Transverse colon (tissue), 4 donors: ENCODE data around the gene PRSS27. TPM values are rescaled to one million over a fixed set of nuclear protein-coding genes. Genes with fewer than 3 reads are reported as not detected.
"Not testable (repeated sequence)": the region's sequence is repeated elsewhere in the genome, so short reads cannot be mapped to it uniquely, and the experiment has no call there.

Source experiments
- DNase-seq: peaks from one replicate; pipeline ENCODE4 v3.0.0-alpha.2; 2019
- H3K27ac ChIP-seq, 4 donors: fragments of 200-600 bp; sonication (generic); 2 replicates each; pipeline ENCODE4 v1.5.1; 2016 to 2018; ENCODE audit warnings: inconsistent platforms in 4 of 4
- H3K27me3 ChIP-seq: fragments of 200-600 bp; sonication (generic); 2 replicates; pipeline ENCODE4 v1.5.1; 2017; ENCODE audit warnings: inconsistent platforms
- H3K36me3 ChIP-seq, 4 donors: fragments of 200-600 bp; sonication (generic); 2 replicates each; pipeline ENCODE4 v1.5.1; 2017 to 2019; ENCODE audit warnings: inconsistent platforms in 4 of 4
- H3K4me1 ChIP-seq, 4 donors: fragments of 200-600 bp; sonication (generic); 2 replicates each; pipeline ENCODE4 v1.5.1; 2017 to 2020; ENCODE audit warnings: inconsistent platforms in 4 of 4
- H3K4me3 ChIP-seq, 4 donors: fragments of 200-600 bp; sonication (generic); 1 replicate in 1 of 4; 2 replicates in 3 of 4; pipeline versions ENCODE4 v1.5.1 to v1.6.1; 2017 to 2019; ENCODE audit warnings: inconsistent platforms in 4 of 4
- H3K9me3 ChIP-seq, 2 donors: fragments of 200-600 bp; sonication (generic); 2 replicates each; pipeline ENCODE4 v1.5.1; 2017 to 2019; ENCODE audit warnings: inconsistent platforms in 2 of 2
- CTCF ChIP-seq, 5 experiments: fragments of 200-600 bp in 3 of 5; fragments of 450-650 bp in 2 of 5; sonication (generic) in 3 of 5; IDR thresholded peaks; 1 replicate in 2 of 5; 2 replicates in 3 of 5; pipeline ENCODE4 v1.5.1; 2016 to 2017; ENCODE audit warnings: antibody characterized with exemption in 5 of 5, inconsistent platforms in 3 of 5, mild to moderate bottlenecking in 2 of 5, moderate library complexity in 1 of 5
- EP300 ChIP-seq: sonication (generic); formaldehyde crosslinking; IDR thresholded peaks from one replicate; pipeline ENCODE4 v1.6.1; 2017; ENCODE audit warnings: antibody characterized with exemption, low read depth
- POLR2A ChIP-seq: fragments of 450-650 bp; IDR thresholded peaks from one replicate; pipeline ENCODE4 v1.6.1; 2016; ENCODE audit warnings: antibody characterized with exemption, mild to moderate bottlenecking, moderate library complexity
- POLR2AphosphoS5 ChIP-seq, 3 donors: sonication (generic); formaldehyde crosslinking; IDR thresholded peaks; one replicate each; pipeline ENCODE4 v1.6.1; 2016; ENCODE audit warnings: antibody characterized with exemption in 3 of 3
- WGBS, 2 donors: methylation state at CpG; one replicate each; pipeline ENCODE4 v1.1.5; 2018; ENCODE audit warnings: low coverage in 1 of 2; 5-methylcytosine and 5-hydroxymethylcytosine counted together
- in situ Hi-C, 4 donors: fragments of 200-750 bp; cut with MboI; loops; one replicate each; pipeline versions ENCODE4 v1.15.0 to v1.15.1; 2017; ENCODE audit warnings: low sequenced_read_pairs in 3 of 4, low pct_ligation_motif_present in 1 of 4, low pct_unique_long_range_greater_than_20kb in 1 of 4
- intact Hi-C: fragments of 100-400 bp; cut with DNase I; formaldehyde crosslinking; loops from one replicate; pipeline ENCODE4 v1.15.1; 2023; ENCODE audit warnings: low total_unique reads
- total RNA-seq, 4 donors: library from RNA; depleted of rRNA; stranded (reverse); fragments of >200 nt; gene quantifications; one replicate each; pipeline ENCODE4 v1.1.0, GENCODE V29; 2016

The PRSS27 gene
- total RNA-seq, 4 donors from 2014 or later, result 1.3 TPM; not detected in 3

DNA sequence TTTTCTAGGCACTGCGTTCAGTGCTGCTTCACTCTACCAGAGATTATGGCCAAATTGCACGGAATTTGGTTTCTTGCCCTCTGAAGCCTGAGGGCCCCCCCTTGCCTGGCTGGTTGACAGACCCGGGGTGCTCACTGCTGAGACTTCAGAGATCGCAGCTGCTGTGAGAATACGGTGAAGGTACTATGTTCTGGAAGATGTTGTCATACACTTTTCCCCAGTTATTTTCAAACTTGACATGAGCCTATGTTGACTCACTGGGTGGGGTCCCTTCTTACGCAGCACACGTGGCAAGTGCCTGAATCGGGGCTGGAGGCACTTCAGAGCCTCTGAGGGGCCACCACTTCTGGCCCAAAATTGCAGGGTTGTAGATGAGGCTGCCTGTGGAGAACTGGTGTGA, 39.7 kb downstream of the PRSS27 start:
- in situ Hi-C loops, H3K36me3 ChIP-seq, intact Hi-C loops, H3K27me3 ChIP-seq, H3K9me3 ChIP-seq: not testable (repeated sequence)
- H3K27ac ChIP-seq, result peak overlapping the region; percentile 90 to 96 (median 92)
- peak; percentile 39 for DNase-seq
- WGBS, 2 donors, result 70% methylated on average over 8 of the region's 8 CpGs; no CpG with 5 or more reads in 1 of the 2 donors
- H3K4me1 ChIP-seq, result peaks cover 9 to 27% (median 20%) of the 10 kb centered on the region in 4 donors
- peak overlapping the region in 1 of 4 donors; percentile 9 for H3K4me3 ChIP-seq
- peak in 1 of 3 donors; percentile 30 for TF ChIP-seq POLR2AphosphoS5 (IDR thresholded peaks at IDR 0.05)

DNA sequence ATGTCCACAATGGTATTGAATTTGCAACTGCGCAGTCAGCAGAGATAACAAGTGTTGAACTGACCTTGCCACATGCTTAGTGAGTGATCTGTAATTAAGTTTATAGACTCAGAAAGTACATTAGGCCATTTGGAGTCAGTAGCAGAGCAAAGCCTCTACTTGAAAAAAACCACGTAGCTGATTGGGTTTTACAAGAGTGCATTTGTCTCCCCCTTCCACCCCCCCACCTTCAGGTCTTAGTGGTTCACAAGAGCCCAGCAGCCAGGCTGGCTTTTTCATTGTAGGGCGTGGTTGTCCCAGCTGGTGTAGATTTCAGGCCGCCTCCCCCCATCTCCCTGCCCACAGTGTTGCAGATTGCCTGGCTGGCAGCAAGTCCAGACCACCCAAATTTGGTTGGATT, 40.1 kb downstream of the PRSS27 start:
- in situ Hi-C loops, intact Hi-C loops: not testable (repeated sequence)

GRCh38 chr16:2678206-2678965, 41.6 kb downstream of the PRSS27 start:
- WGBS, 2 donors, result 92 to 96% methylated on average over 5 to 7 of the region's 23 CpGs
- DNase-seq, H3K27ac ChIP-seq, H3K36me3 ChIP-seq, intact Hi-C loops, H3K9me3 ChIP-seq, in situ Hi-C loops, H3K27me3 ChIP-seq, H3K4me3 ChIP-seq: not testable (repeated sequence)
- H3K4me1 ChIP-seq, result peaks cover 9 to 36% (median 29%) of the 10 kb centered on the region in 4 donors

More for the DNA sequence above, 40.1 kb downstream of the PRSS27 start:
- H3K27ac ChIP-seq, result peak overlapping the region; percentile 90 to 96 (median 92)
- H3K4me1 ChIP-seq, result peaks cover 9 to 31% (median 20%) of the 10 kb centered on the region in 4 donors
- 56 to 80% methylated on average over 1 to 4 of the region's 4 CpGs for WGBS, 2 donors
- H3K36me3 ChIP-seq, H3K27me3 ChIP-seq, H3K9me3 ChIP-seq: not testable (repeated sequence)
- TF ChIP-seq POLR2A, result peak; percentile 2
- peak; percentile 59 for DNase-seq
- peak overlapping the region in 1 of 4 donors; percentile 9 for H3K4me3 ChIP-seq

DNA sequence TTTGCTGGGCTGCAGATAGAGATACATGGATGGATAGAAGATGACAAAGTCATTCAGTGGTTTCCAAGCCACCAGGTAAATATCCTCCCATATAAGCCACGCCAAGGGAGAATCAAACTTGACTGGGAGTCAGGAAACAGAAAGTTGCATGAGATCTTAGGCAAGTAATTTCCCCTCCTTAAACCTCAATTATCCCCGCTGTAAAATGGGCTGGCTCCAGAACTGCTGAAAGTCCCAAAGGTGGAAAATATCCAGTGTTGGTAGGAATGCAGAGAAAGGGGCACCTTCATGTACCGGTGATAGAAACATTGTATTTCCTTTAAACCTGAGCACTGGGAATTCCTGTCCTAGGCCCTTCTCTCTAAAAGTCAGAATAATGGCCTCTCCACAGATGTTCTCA, 43.1 kb downstream of the PRSS27 start:
- not testable (repeated sequence) for H3K36me3 ChIP-seq
- 85 to 94% methylated on average over 3 of the region's 3 CpGs for WGBS, 2 donors

GRCh38 chr16:2675714-2676113, 44.3 kb downstream of the PRSS27 start:
- Histone ChIP-seq H3K4me1 (peaks cover 6 to 36% (median 25%) of the 10 kb centered on the region in 4 donors), H3K4me3 (no peak overlapping the region), H3K9me3 (no peaks in the 10 kb centered on the region), H3K36me3 (no peaks in the 10 kb centered on the region), H3K27me3 (no peaks in the 10 kb centered on the region), H3K27ac (no peak overlapping the region)
- intact Hi-C loops, result loop anchor here (2.0 kb wide), 1 partner anchor 347 kb away; the partner anchor contains the start of gene HCFC1R1
- WGBS, 2 donors, result 79 to 90% methylated on average over 6 to 16 of the region's 16 CpGs
- in situ Hi-C loops, result no loop called here
- DNase-seq, result no peak
- TF ChIP-seq POLR2AphosphoS5 (IDR thresholded peaks at IDR 0.05) (no peak), POLR2A (no peak), CTCF (IDR thresholded peaks at IDR 0.05) (no peak), EP300 (no peak)

More for the DNA sequence above, 43.1 kb downstream of the PRSS27 start:
- H3K9me3 ChIP-seq, in situ Hi-C loops, intact Hi-C loops, H3K27me3 ChIP-seq, H3K27ac ChIP-seq, DNase-seq, H3K4me3 ChIP-seq: not testable (repeated sequence)
- peaks cover 13 to 38% (median 33%) of the 10 kb centered on the region in 4 donors for H3K4me1 ChIP-seq

- no peaks in the 10 kb centered on the region for H3K27me3 ChIP-seq
- H3K4me3 ChIP-seq, result no peak overlapping the region
- in situ Hi-C loops (no loop called here), intact Hi-C loops (loop anchor here (2.0 kb wide), 1 partner anchor 348 kb away; the partner anchor contains the start of gene HCFC1R1)
- no peaks in the 10 kb centered on the region for H3K36me3 ChIP-seq
- WGBS, 2 donors, result 84% methylated on average over 7 of the region's 7 CpGs; no CpG with 5 or more reads in 1 of the 2 donors
- peaks cover 7 to 40% (median 25%) of the 10 kb centered on the region in 4 donors for H3K4me1 ChIP-seq
- TF ChIP-seq POLR2AphosphoS5 (IDR thresholded peaks at IDR 0.05), result no peak
- TF ChIP-seq POLR2A, result no peak
- no peak for TF ChIP-seq EP300
- TF ChIP-seq CTCF (IDR thresholded peaks at IDR 0.05), result no peak
- no peak for DNase-seq
- peak overlapping the region; percentile 87 to 98 (median 94) for H3K27ac ChIP-seq
- H3K9me3 ChIP-seq, result no peaks in the 10 kb centered on the region
These were observed 45.0 kb downstream of the PRSS27 start for GRCh38 chr16:2675021-2675420.
